Fibroblast of peridontal ligament (primary cell): ENCODE measurements around the gene MGAT4A.

Experiments used
- DNase-seq: peaks from one replicate; pipeline ENCODE4 v3.0.0-alpha.2; 2010; ENCODE audit errors: extremely low read depth

MGAT4A gene

GRCh38 chr2:98573426-98573825, 157.5 kb downstream of the MGAT4A start:
- no peak for DNase-seq

GRCh38 chr2:98572676-98573075, 158.3 kb downstream of the MGAT4A start:
- no peak for DNase-seq

GRCh38 chr2:98572211-98572610, 158.7 kb downstream of the MGAT4A start:
- no peak for DNase-seq

GRCh38 chr2:98571796-98572195, 159.1 kb downstream of the MGAT4A start:
- no peak for DNase-seq

- DNase-seq, result no peak
Measured at GRCh38 chr2:98571121-98571701, 159.7 kb downstream of the MGAT4A start.

GRCh38 chr2:98570356-98570755, 160.6 kb downstream of the MGAT4A start:
- DNase-seq, result no peak

GRCh38 chr2:98569915-98570314, 161.0 kb downstream of the MGAT4A start:
- DNase-seq, result no peak

- DNase-seq, result no peak
Measured at GRCh38 chr2:98569197-98569793, 161.6 kb downstream of the MGAT4A start.
